GM21423 (cell line): ENCODE measurements around the gene LOC101059915.
A peak's percentile ranks its signal among the peaks of the same experiment; 100 is the strongest.

ENCODE experiments used
- ATAC-seq: cut with Tn5 transposase; IDR thresholded peaks from one replicate; pipeline ENCODE4 v1.9.1; 2021; ENCODE audit warnings: mild to moderate bottlenecking, moderate library complexity; ENCODE audit not compliant: unreplicated experiment

The LOC101059915 gene

GRCh38 chrX:71667328-71668247 is at the start of gene LOC101059915:
LOC101059915 (plus strand) TSS chrX:71667546.
- ATAC-seq = no peak

- ATAC-seq = no peak
Measured at GRCh38 chrX:71617742-71618141, 49.6 kb upstream of the LOC101059915 start.

GRCh38 chrX:71618303-71618721 is 49.0 kb upstream of the LOC101059915 start, which contains the start of gene CXCR3:
CXCR3 (minus strand) TSS chrX:71618511; CDS start chrX:71618449, 62 bp downstream.
- peak; percentile 42 for ATAC-seq

GRCh38 chrX:71618787-71619186 is 48.6 kb upstream of the LOC101059915 start:
- ATAC-seq = no peak

GRCh38 chrX:71619193-71619592 is 48.2 kb upstream of the LOC101059915 start:
- no peak for ATAC-seq

GRCh38 chrX:71619986-71620385 is 47.4 kb upstream of the LOC101059915 start:
- ATAC-seq = no peak

- no peak for ATAC-seq
Measured at GRCh38 chrX:71621603-71622002, 45.7 kb upstream of the LOC101059915 start.

- ATAC-seq = no peak
Measured at GRCh38 chrX:71622032-71622575, 45.2 kb upstream of the LOC101059915 start.

GRCh38 chrX:71622576-71623450 is 44.5 kb upstream of the LOC101059915 start:
- peak; percentile 63 for ATAC-seq

- no peak for ATAC-seq
Measured at GRCh38 chrX:71623714-71624113, 43.6 kb upstream of the LOC101059915 start.

GRCh38 chrX:71625471-71625870 is 41.9 kb upstream of the LOC101059915 start:
- no peak for ATAC-seq

GRCh38 chrX:71626576-71626975 is 40.8 kb upstream of the LOC101059915 start:
- no peak for ATAC-seq

GRCh38 chrX:71627588-71628404 is 39.5 kb upstream of the LOC101059915 start:
- no peak for ATAC-seq

GRCh38 chrX:71629467-71629866 is 37.9 kb upstream of the LOC101059915 start:
- peak; percentile 72 for ATAC-seq

GRCh38 chrX:71632923-71633657 is 34.3 kb upstream of the LOC101059915 start:
- peak; percentile 51 for ATAC-seq

GRCh38 chrX:71634366-71634765 is 33.0 kb upstream of the LOC101059915 start:
- ATAC-seq = no peak

- ATAC-seq = no peak
Measured at GRCh38 chrX:71636438-71637252, 30.7 kb upstream of the LOC101059915 start.

GRCh38 chrX:71637253-71637618 is 30.1 kb upstream of the LOC101059915 start:
- no peak for ATAC-seq

- no peak for ATAC-seq
Measured at GRCh38 chrX:71637848-71638247, 29.5 kb upstream of the LOC101059915 start.
